Stomach (tissue), 9 donors: ENCODE data around the gene AKR1B15. TPM values are rescaled to one million over a fixed set of nuclear protein-coding genes. Genes with fewer than 3 reads are reported as not detected.

Source experiments
- DNase-seq, 2 donors: peaks; one replicate each; pipeline versions ENCODE4 v3.0.0 to v3.0.0-alpha.2; 2013 to 2019
- H3K27ac ChIP-seq, 5 donors: fragments of 200-600 bp in 4 of 5; sonication (generic) in 4 of 5; one replicate each; pipeline ENCODE4 v1.5.1; 2013 to 2019; ENCODE audit warnings: mild to moderate bottlenecking in 1 of 5, moderate library complexity in 1 of 5
- H3K27me3 ChIP-seq, 3 donors: fragments of 200-600 bp; sonication (generic); one replicate each; pipeline ENCODE4 v1.5.1; 2017 to 2019; ENCODE audit warnings: mixed run types in 1 of 3
- H3K36me3 ChIP-seq, 4 donors: fragments of 200-600 bp; sonication (generic); 1 replicate in 3 of 4; 2 replicates in 1 of 4; pipeline ENCODE4 v1.5.1; 2016 to 2019
- H3K4me1 ChIP-seq, 4 donors: fragments of 200-600 bp; sonication (generic); one replicate each; pipeline ENCODE4 v1.5.1; 2016 to 2019
- H3K4me3 ChIP-seq, 4 donors: fragments of 200-600 bp; sonication (generic) in 3 of 4; one replicate each; pipeline ENCODE4 v1.5.1; 2016 to 2019; ENCODE audit warnings: mild to moderate bottlenecking in 1 of 4
- H3K9me3 ChIP-seq, 4 donors: fragments of 200-600 bp; sonication (generic); one replicate each; pipeline ENCODE4 v1.5.1; 2016 to 2019
- CTCF ChIP-seq, 7 experiments: fragments of 450-650 bp in 4 of 7; fragments of 200-600 bp in 3 of 7; sonication (generic) in 3 of 7; IDR thresholded peaks; one replicate each; pipeline ENCODE4 v1.5.1; 2016 to 2019; ENCODE audit warnings: antibody characterized with exemption in 7 of 7, control low read depth in 2 of 7, mild to moderate bottlenecking in 1 of 7
- EP300 ChIP-seq: sonication (generic); formaldehyde crosslinking; IDR thresholded peaks from one replicate; pipeline ENCODE4 v1.6.1; 2017; ENCODE audit warnings: antibody characterized with exemption
- POLR2A ChIP-seq, 4 donors: fragments of 450-650 bp; IDR thresholded peaks; one replicate each; pipeline ENCODE4 v1.6.1; 2016; ENCODE audit warnings: antibody characterized with exemption in 4 of 4, control low read depth in 2 of 4, mild to moderate bottlenecking in 1 of 4, moderate library complexity in 1 of 4
- POLR2AphosphoS5 ChIP-seq, 3 donors: sonication (generic); formaldehyde crosslinking; IDR thresholded peaks; one replicate each; pipeline ENCODE4 v1.6.1; 2016; ENCODE audit warnings: antibody characterized with exemption in 3 of 3
- WGBS, 5 donors: extraction: QIAGEN DNeasy Blood & Tissue Kit in 3 of 5; methylation state at CpG; one replicate each; pipeline versions ENCODE4 v1.1.5 to v1.1.7; 2013 to 2018; 5-methylcytosine and 5-hydroxymethylcytosine counted together
- intact Hi-C: fragments of 100-400 bp; cut with DNase I; formaldehyde crosslinking; loops from one replicate; pipeline ENCODE4 v1.15.1; 2023; ENCODE audit warnings: low total_unique reads
- polyA plus RNA-seq, 3 donors: library from polyadenylated mRNA; stranded (reverse); fragments of 200-250 nt; gene quantifications; one replicate each; pipeline ENCODE4 v1.2.3, GENCODE V29; 2013
- total RNA-seq, 5 donors: library from RNA; depleted of rRNA; stranded (reverse); fragments of >200 nt; gene quantifications; one replicate each; pipeline versions ENCODE4 v1.1.0 to v1.2.3, GENCODE V29; 2014 to 2016
- donor health status: healthy with polysubstance abuse.
- donor health status: Bipolar disorder and iron deficiency.
- donor health status: healthy.

The AKR1B15 gene
- total and polyA plus RNA-seq, 8 donors, result 0.08 to 1.8 (median 0.72) TPM; not detected in 5

DNA sequence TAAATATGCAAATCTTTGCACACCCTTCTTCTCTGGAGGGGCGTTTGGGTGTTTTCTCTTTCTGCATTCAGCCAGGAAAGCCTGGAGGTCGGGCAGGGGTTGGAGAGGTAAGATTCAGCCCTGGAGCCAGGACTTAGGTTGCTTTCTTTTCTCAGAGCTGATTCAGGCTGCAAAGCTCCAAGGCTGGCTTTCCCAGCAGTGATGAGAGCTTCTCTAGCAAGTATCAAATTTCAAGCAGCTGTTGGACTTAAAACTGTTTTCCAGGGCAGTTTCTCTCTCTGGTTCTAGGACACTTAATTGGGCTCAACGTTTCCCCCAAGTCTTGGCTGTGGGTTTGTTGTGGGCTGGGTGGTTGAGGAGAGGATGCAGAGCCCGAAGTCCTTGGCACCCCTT is 20.9 kb upstream of the AKR1B15 start:
- 13 to 17% (median 16%) methylated on average over 4 of the region's 4 CpGs for WGBS, 5 donors
- no peaks in the 10 kb centered on the region for H3K36me3 ChIP-seq
- H3K9me3 ChIP-seq, result no peaks in the 10 kb centered on the region
- H3K27ac ChIP-seq, result peak overlapping the region; percentile 34 to 75 (median 70)
- peak overlapping the region; percentile 23 to 47 (median 40) for H3K4me3 ChIP-seq
- TF ChIP-seq EP300, result no peak
- no peak for TF ChIP-seq POLR2AphosphoS5 (IDR thresholded peaks at IDR 0.05)
- TF ChIP-seq POLR2A (IDR thresholded peaks at IDR 0.05), result no peak
- TF ChIP-seq CTCF (IDR thresholded peaks at IDR 0.05), result no peak
- intact Hi-C loops, result no loop called here
- DNase-seq, result peak in 1 of 2 donors; percentile 69
- peaks cover 3 to 38% (median 26%) of the 10 kb centered on the region in 4 donors for H3K4me1 ChIP-seq
- no peaks in the 10 kb centered on the region for H3K27me3 ChIP-seq

- no peaks in the 10 kb centered on the region for H3K9me3 ChIP-seq
- no peak for TF ChIP-seq POLR2A (IDR thresholded peaks at IDR 0.05)
- TF ChIP-seq EP300, result no peak
- TF ChIP-seq CTCF (IDR thresholded peaks at IDR 0.05), result no peak
- 35 to 63% (median 54%) methylated on average over 5 of the region's 5 CpGs for WGBS, 5 donors
- H3K27me3 ChIP-seq, result no peaks in the 10 kb centered on the region
- intact Hi-C loops, result no loop called here
- H3K4me3 ChIP-seq, result peak overlapping the region; percentile 23 to 47 (median 40)
- DNase-seq, result no peak
- no peaks in the 10 kb centered on the region for H3K36me3 ChIP-seq
- peak overlapping the region; percentile 34 to 75 (median 70) for H3K27ac ChIP-seq
- peaks cover 5 to 46% (median 30%) of the 10 kb centered on the region in 4 donors for H3K4me1 ChIP-seq
Observed at GRCh38 chr7:134528749-134529148, 20.2 kb upstream of the AKR1B15 start.

- intact Hi-C loops, result no loop called here
- H3K4me1 ChIP-seq, result peaks cover 5 to 49% (median 35%) of the 10 kb centered on the region in 4 donors
- peak overlapping the region in 2 of 4 donors; percentile 40 to 47 for H3K4me3 ChIP-seq
- no peaks in the 10 kb centered on the region for H3K27me3 ChIP-seq
- no peaks in the 10 kb centered on the region for H3K36me3 ChIP-seq
- TF ChIP-seq EP300, result no peak
- TF ChIP-seq CTCF (IDR thresholded peaks at IDR 0.05), result no peak
- TF ChIP-seq POLR2AphosphoS5 (IDR thresholded peaks at IDR 0.05), result no peak
- H3K27ac ChIP-seq, result peak overlapping the region in 4 of 5 donors; percentile 11 to 69 (median 63)
- H3K9me3 ChIP-seq, result no peaks in the 10 kb centered on the region
- DNase-seq, result no peak
- 81 to 91% (median 91%) methylated on average over 5 of the region's 5 CpGs for WGBS, 5 donors
Observed at GRCh38 chr7:134530460-134530859, 18.4 kb upstream of the AKR1B15 start.

- Histone ChIP-seq H3K36me3 (peaks cover 0 to 10% (median 0%) of the 10 kb centered on the region in 4 donors), H3K9me3 (no peaks in the 10 kb centered on the region), H3K4me1 (peaks cover 8 to 43% (median 30%) of the 10 kb centered on the region in 4 donors), H3K27ac (peak overlapping the region; percentile 20 to 69 (median 60)), H3K4me3 (no peak overlapping the region), H3K27me3 (no peaks in the 10 kb centered on the region)
- TF ChIP-seq EP300 (no peak), POLR2AphosphoS5 (IDR thresholded peaks at IDR 0.05) (peak in 1 of 3 donors; percentile 59)
- intact Hi-C loops, result no loop called here
- peak; percentile 73 to 83 for DNase-seq
- 17 to 45% (median 39%) methylated on average over 3 of the region's 3 CpGs for WGBS, 5 donors
Observed at GRCh38 chr7:134532180-134532953, 16.5 kb upstream of the AKR1B15 start.

- Histone ChIP-seq H3K27ac (peak overlapping the region; percentile 34 to 69 (median 60)), H3K4me3 (no peak overlapping the region), H3K4me1 (peaks cover 8 to 38% (median 25%) of the 10 kb centered on the region in 4 donors), H3K27me3 (no peaks in the 10 kb centered on the region), H3K36me3 (peaks cover 0 to 10% (median 0%) of the 10 kb centered on the region in 4 donors), H3K9me3 (no peaks in the 10 kb centered on the region)
- intact Hi-C loops, result no loop called here
- WGBS, 5 donors, result 44 to 65% (median 48%) methylated on average over 3 of the region's 3 CpGs
- DNase-seq, result no peak
- no peak for TF ChIP-seq POLR2AphosphoS5 (IDR thresholded peaks at IDR 0.05)
- no peak for TF ChIP-seq POLR2A (IDR thresholded peaks at IDR 0.05)
- no peak for TF ChIP-seq CTCF (IDR thresholded peaks at IDR 0.05)
- TF ChIP-seq EP300, result no peak
Observed at GRCh38 chr7:134532954-134533218, 16.0 kb upstream of the AKR1B15 start.
